ENCODE data around the gene LURAP1L.

GRCh38 chr9:12814877-12815237, 40.0 kb downstream of the LURAP1L start:
- TF ChIP-seq CTCF (IDR thresholded peaks at IDR 0.05) (no peak), POLR2A (IDR thresholded peaks at IDR 0.05) (no peak)

Measured in ovary (tissue), 3 donors.